OCI-LY7 (cell line): Measurements from ENCODE around the gene FBXO28.

Experiments used
- EZH2phosphoT487 ChIP-seq: fragments of 200-600 bp; sonication (generic); IDR thresholded peaks from 2 replicates; pipeline ENCODE4 v1.6.1; 2018; ENCODE audit warnings: low read depth, borderline replicate concordance, mild to moderate bottlenecking, mixed run types, antibody characterized with exemption, low read length, moderate library complexity, mixed read lengths
- TF ChIP-seq, protein P1 (sequence below): fragments of 200-600 bp; sonication (generic); conservative IDR thresholded peaks from 2 replicates; pipeline ENCODE4 v1.5.1; 2014; ENCODE audit warnings: mild to moderate bottlenecking, antibody characterized with exemption, low read length, moderate library complexity, mixed read lengths

GRCh38 chr1:224109981-224110380 is 3.9 kb upstream of the FBXO28 start:
- TF ChIP-seq, protein P1, sequence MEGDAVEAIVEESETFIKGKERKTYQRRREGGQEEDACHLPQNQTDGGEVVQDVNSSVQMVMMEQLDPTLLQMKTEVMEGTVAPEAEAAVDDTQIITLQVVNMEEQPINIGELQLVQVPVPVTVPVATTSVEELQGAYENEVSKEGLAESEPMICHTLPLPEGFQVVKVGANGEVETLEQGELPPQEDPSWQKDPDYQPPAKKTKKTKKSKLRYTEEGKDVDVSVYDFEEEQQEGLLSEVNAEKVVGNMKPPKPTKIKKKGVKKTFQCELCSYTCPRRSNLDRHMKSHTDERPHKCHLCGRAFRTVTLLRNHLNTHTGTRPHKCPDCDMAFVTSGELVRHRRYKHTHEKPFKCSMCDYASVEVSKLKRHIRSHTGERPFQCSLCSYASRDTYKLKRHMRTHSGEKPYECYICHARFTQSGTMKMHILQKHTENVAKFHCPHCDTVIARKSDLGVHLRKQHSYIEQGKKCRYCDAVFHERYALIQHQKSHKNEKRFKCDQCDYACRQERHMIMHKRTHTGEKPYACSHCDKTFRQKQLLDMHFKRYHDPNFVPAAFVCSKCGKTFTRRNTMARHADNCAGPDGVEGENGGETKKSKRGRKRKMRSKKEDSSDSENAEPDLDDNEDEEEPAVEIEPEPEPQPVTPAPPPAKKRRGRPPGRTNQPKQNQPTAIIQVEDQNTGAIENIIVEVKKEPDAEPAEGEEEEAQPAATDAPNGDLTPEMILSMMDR, result no peak
- TF ChIP-seq EZH2phosphoT487, result no peak
